DND-41 (cell line): ENCODE data around the gene MYH15.

ENCODE experiments used
- ATAC-seq: fragments of 200-7000 bp; cut with Tn5 transposase; 3 replicates; pipeline ENCODE4 v1.9.1; 2021; ENCODE audit warnings: low read depth; ENCODE audit not compliant: insufficient read depth
- DNase-seq: peaks from one replicate; pipeline ENCODE4 v3.0.0-alpha.2; 2020
- H2AFZ ChIP-seq: 2 replicates; pipeline ENCODE4 v1.6.0; 2012; ENCODE audit warnings: low read depth, low read length
- H3K27ac ChIP-seq: 2 replicates; pipeline ENCODE4 v1.5.1; 2012; ENCODE audit warnings: low read length, inconsistent platforms
- H3K27me3 ChIP-seq: fragments of 200-600 bp; sonication (generic); 2 replicates; pipeline ENCODE4 v1.6.0; 2012; ENCODE audit warnings: low read length, mild to moderate bottlenecking, inconsistent platforms; ENCODE audit not compliant: insufficient read depth, poor library complexity
- H3K36me3 ChIP-seq: 2 replicates; pipeline ENCODE4 v1.5.1; 2012; ENCODE audit warnings: low read length, inconsistent platforms; ENCODE audit not compliant: insufficient read depth
- H3K4me1 ChIP-seq: 2 replicates; pipeline ENCODE4 v1.5.1; 2012; ENCODE audit warnings: mild to moderate bottlenecking, low read length; ENCODE audit not compliant: insufficient read depth
- H3K4me2 ChIP-seq: 2 replicates; pipeline ENCODE4 v1.6.0; 2012; ENCODE audit warnings: mild to moderate bottlenecking, moderate library complexity, low read length, inconsistent platforms; ENCODE audit not compliant: insufficient read depth
- H3K4me3 ChIP-seq, 2 experiments: fragments of 200-600 bp in 1 of 2; shearing (Covaris generic) in 1 of 2; 2 replicates each; pipeline ENCODE4 v1.5.1; 2012 to 2016; ENCODE audit warnings: inconsistent platforms in 2 of 2, low read length in 2 of 2, mild to moderate bottlenecking in 2 of 2, low read depth in 1 of 2, moderate library complexity in 1 of 2
- H3K79me2 ChIP-seq: 2 replicates; pipeline ENCODE4 v1.6.0; 2012; ENCODE audit warnings: low read length, inconsistent platforms; ENCODE audit not compliant: insufficient read depth
- H3K9ac ChIP-seq: 2 replicates; pipeline ENCODE4 v1.6.0; 2012; ENCODE audit warnings: low read depth, mild to moderate bottlenecking, inconsistent platforms, low read length, moderate library complexity
- H3K9me3 ChIP-seq: 2 replicates; pipeline ENCODE4 v1.5.1; 2012; ENCODE audit warnings: low read length, moderate library complexity, mild to moderate bottlenecking, inconsistent platforms; ENCODE audit not compliant: insufficient read depth, severe bottlenecking
- H4K20me1 ChIP-seq: 2 replicates; pipeline ENCODE4 v1.6.0; 2012; ENCODE audit warnings: low read length; ENCODE audit not compliant: insufficient read depth
- CTCF ChIP-seq: IDR thresholded peaks from 2 replicates; pipeline ENCODE4 v1.5.1; 2012; ENCODE audit warnings: borderline replicate concordance, low read length, moderate library complexity, mild to moderate bottlenecking; ENCODE audit not compliant: poor library complexity, severe bottlenecking; ENCODE audit errors: extremely low read depth
- EZH2 ChIP-seq: IDR thresholded peaks from 3 replicates; pipeline ENCODE4 v1.6.1; 2012; ENCODE audit warnings: borderline replicate concordance, low read depth, mild to moderate bottlenecking, moderate library complexity, low read length, inconsistent platforms; ENCODE audit not compliant: severe bottlenecking

Gene MYH15

GRCh38 chr3:108433928-108434327 lies 76.5 kb downstream of the MYH15 start:
- H3K27me3 ChIP-seq = no peaks in the 10 kb centered on the region
- TF ChIP-seq EZH2 (no peak), CTCF (no peak)
- no peak for ATAC-seq

GRCh38 chr3:108432431-108432830 lies 78.0 kb downstream of the MYH15 start:
- TF ChIP-seq EZH2 (no peak), CTCF (no peak)
- Histone ChIP-seq H3K27ac (no peak overlapping the region), H2AFZ (no peak overlapping the region), H4K20me1 (no peaks in the 10 kb centered on the region), H3K79me2 (no peaks in the 10 kb centered on the region), H3K4me2 (no peak overlapping the region), H3K4me3 (no peak overlapping the region), H3K4me1 (no peaks in the 10 kb centered on the region), H3K36me3 (no peaks in the 10 kb centered on the region), H3K9ac (no peak overlapping the region), H3K27me3 (no peaks in the 10 kb centered on the region), H3K9me3 (peaks cover 10% of the 10 kb centered on the region)
- no peak for DNase-seq
- ATAC-seq = no peak

More at GRCh38 chr3:108433928-108434327, 76.5 kb downstream of the MYH15 start:
- Histone ChIP-seq H3K27ac (no peak overlapping the region), H3K79me2 (no peaks in the 10 kb centered on the region), H3K9me3 (peaks cover 10% of the 10 kb centered on the region), H3K4me1 (no peaks in the 10 kb centered on the region), H3K4me2 (no peak overlapping the region), H3K4me3 (no peak overlapping the region), H2AFZ (no peak overlapping the region), H4K20me1 (no peaks in the 10 kb centered on the region), H3K36me3 (no peaks in the 10 kb centered on the region), H3K9ac (no peak overlapping the region)
- DNase-seq = no peak

GRCh38 chr3:108430540-108430939 lies 79.9 kb downstream of the MYH15 start:
- H3K27me3 ChIP-seq = no peaks in the 10 kb centered on the region
- H3K4me2 ChIP-seq = no peak overlapping the region
- no peak overlapping the region for H3K27ac ChIP-seq
- no peaks in the 10 kb centered on the region for H3K36me3 ChIP-seq
- peaks cover 10% of the 10 kb centered on the region for H3K9me3 ChIP-seq
- no peak overlapping the region for H3K4me3 ChIP-seq
- H2AFZ ChIP-seq = no peak overlapping the region
- H3K79me2 ChIP-seq = no peaks in the 10 kb centered on the region
- H3K9ac ChIP-seq = no peak overlapping the region
- H4K20me1 ChIP-seq = no peaks in the 10 kb centered on the region
- no peak for DNase-seq
- TF ChIP-seq EZH2 = no peak
- no peak for TF ChIP-seq CTCF
- ATAC-seq = no peak
- no peaks in the 10 kb centered on the region for H3K4me1 ChIP-seq

- Histone ChIP-seq H3K4me3 (no peak overlapping the region), H3K9ac (no peak overlapping the region), H3K9me3 (peaks cover 10% of the 10 kb centered on the region), H3K27ac (no peak overlapping the region), H3K36me3 (no peaks in the 10 kb centered on the region), H3K4me1 (no peaks in the 10 kb centered on the region), H3K4me2 (no peak overlapping the region), H3K27me3 (no peaks in the 10 kb centered on the region), H2AFZ (no peak overlapping the region), H4K20me1 (no peaks in the 10 kb centered on the region), H3K79me2 (no peaks in the 10 kb centered on the region)
- TF ChIP-seq CTCF = no peak
- TF ChIP-seq EZH2 = no peak
- ATAC-seq (no peak), DNase-seq (no peak)
These were observed 81.8 kb downstream of the MYH15 start for GRCh38 chr3:108428586-108428985.
